CD1c-positive myeloid dendritic cell (primary cell): ENCODE data around the gene MYO9A.

Experiments
- DNase-seq: peaks from one replicate; pipeline ENCODE4 v3.0.0-alpha.2; 2016; ENCODE audit errors: extremely low spot score

MYO9A gene

GRCh38 chr15:71957026-71957425, 160.9 kb downstream of the MYO9A start:
- no peak for DNase-seq

- no peak for DNase-seq
Measured at GRCh38 chr15:71951134-71951533, 166.8 kb downstream of the MYO9A start.

GRCh38 chr15:71945012-71945411, 172.9 kb downstream of the MYO9A start:
- DNase-seq, result no peak

- DNase-seq, result no peak
Measured at GRCh38 chr15:71943806-71944205, 174.1 kb downstream of the MYO9A start.

GRCh38 chr15:71939981-71940588, 177.9 kb downstream of the MYO9A start:
- DNase-seq, result no peak

- DNase-seq, result no peak
Measured at GRCh38 chr15:71937650-71938311, 180.2 kb downstream of the MYO9A start.

- DNase-seq, result no peak
Measured at GRCh38 chr15:71934446-71934845, 183.5 kb downstream of the MYO9A start.

GRCh38 chr15:71932689-71933088, 185.3 kb downstream of the MYO9A start:
- no peak for DNase-seq

GRCh38 chr15:71931261-71931660, 186.7 kb downstream of the MYO9A start:
- no peak for DNase-seq

- DNase-seq, result no peak
Measured at GRCh38 chr15:71925145-71925544, 192.8 kb downstream of the MYO9A start.

GRCh38 chr15:71921191-71921590, 196.8 kb downstream of the MYO9A start:
- no peak for DNase-seq

GRCh38 chr15:71920573-71920972, 197.4 kb downstream of the MYO9A start:
- no peak for DNase-seq

- no peak for DNase-seq
Measured at GRCh38 chr15:71916834-71917233, 201.1 kb downstream of the MYO9A start.

- DNase-seq, result no peak
Measured at GRCh38 chr15:71914092-71914491, 203.9 kb downstream of the MYO9A start.

GRCh38 chr15:71899674-71900073, 218.3 kb downstream of the MYO9A start:
- DNase-seq, result no peak

GRCh38 chr15:71893691-71894090, 224.3 kb downstream of the MYO9A start:
- DNase-seq, result no peak

- no peak for DNase-seq
Measured at GRCh38 chr15:71892335-71892734, 225.6 kb downstream of the MYO9A start.

- DNase-seq, result no peak
Measured at GRCh38 chr15:71891026-71891425, 226.9 kb downstream of the MYO9A start.

GRCh38 chr15:71889947-71890346, 228.0 kb downstream of the MYO9A start:
- no peak for DNase-seq

GRCh38 chr15:71889385-71889784, 228.6 kb downstream of the MYO9A start:
- no peak for DNase-seq

- DNase-seq, result no peak
Measured at GRCh38 chr15:71888797-71889196, 229.2 kb downstream of the MYO9A start.

- DNase-seq, result no peak
Measured at GRCh38 chr15:71885390-71885789, 232.6 kb downstream of the MYO9A start.

- DNase-seq, result no peak
Measured at GRCh38 chr15:71883447-71883846, 234.5 kb downstream of the MYO9A start.

GRCh38 chr15:71880276-71880675, 237.7 kb downstream of the MYO9A start:
- DNase-seq, result no peak
